GM23338 (cell line): Measurements from ENCODE around the gene KRT15. TPM values are rescaled to one million over a fixed set of nuclear protein-coding genes. Genes with fewer than 3 reads are reported as not detected.

Experiments used
- ATAC-seq: fragments of 200-7000 bp; cut with Tn5 transposase; 3 replicates; pipeline ENCODE4 v1.9.1; 2020
- DNase-seq: peaks from one replicate; pipeline ENCODE4 v3.0.0-alpha.2; 2015; ENCODE audit warnings: low spot score
- H2AFZ ChIP-seq: fragments of 200-600 bp; sonication (generic); 2 replicates; pipeline ENCODE4 v1.8.0; 2016; ENCODE audit warnings: antibody characterized with exemption, mild to moderate bottlenecking, moderate library complexity
- H3F3A ChIP-seq: fragments of 200-600 bp; sonication (generic); replicated peaks from 2 replicates; pipeline ENCODE4 v1.8.0; 2017; ENCODE audit warnings: antibody characterized with exemption, mixed run types, low read depth
- H3K27ac ChIP-seq: fragments of 200-600 bp; sonication (generic); 2 replicates; pipeline ENCODE4 v1.6.1; 2016; ENCODE audit warnings: low read depth
- H3K27me3 ChIP-seq: fragments of 200-600 bp; sonication (generic); 2 replicates; pipeline ENCODE4 v1.8.0; 2016; ENCODE audit warnings: mild to moderate bottlenecking, mixed run types, moderate library complexity; ENCODE audit not compliant: insufficient read depth
- H3K36me3 ChIP-seq: fragments of 200-600 bp; sonication (generic); 2 replicates; pipeline ENCODE4 v1.8.0; 2016; ENCODE audit warnings: mild to moderate bottlenecking; ENCODE audit not compliant: insufficient read depth
- H3K4me1 ChIP-seq: fragments of 200-600 bp; sonication (generic); 2 replicates; pipeline ENCODE4 v1.8.0; 2016; ENCODE audit warnings: mild to moderate bottlenecking, moderate library complexity; ENCODE audit not compliant: insufficient read depth
- H3K4me2 ChIP-seq: fragments of 200-600 bp; sonication (generic); 2 replicates; pipeline ENCODE4 v1.7.1; 2017; ENCODE audit warnings: mixed run types
- H3K4me3 ChIP-seq: fragments of 200-600 bp; sonication (generic); 2 replicates; pipeline ENCODE4 v1.6.1; 2016; ENCODE audit warnings: mixed run types
- H3K79me2 ChIP-seq: fragments of 200-600 bp; sonication (generic); replicated peaks from 2 replicates; pipeline ENCODE4 v1.8.0; 2017; ENCODE audit warnings: mild to moderate bottlenecking; ENCODE audit not compliant: insufficient read depth
- H3K9me2 ChIP-seq: fragments of 200-600 bp; sonication (generic); 2 replicates; pipeline ENCODE4 v1.8.0; 2017; ENCODE audit not compliant: insufficient read depth
- H4K20me1 ChIP-seq: fragments of 200-600 bp; sonication (generic); replicated peaks from 2 replicates; pipeline ENCODE4 v1.8.0; 2017; ENCODE audit warnings: mild to moderate bottlenecking; ENCODE audit not compliant: insufficient read depth
- H3K27ac Mint-ChIP-seq: 2 replicates; pipeline ENCODE4 v1.8.0; 2020; ENCODE audit warnings: inconsistent platforms, mild to moderate bottlenecking, moderate library complexity, mixed read lengths
- H3K27me3 Mint-ChIP-seq: 3 replicates; pipeline ENCODE4 v1.8.0; 2022; ENCODE audit warnings: low read depth, mild to moderate bottlenecking, moderate library complexity, mixed read lengths, inconsistent platforms; ENCODE audit not compliant: insufficient read depth, poor library complexity
- H3K36me3 Mint-ChIP-seq: 3 replicates; pipeline ENCODE4 v1.8.0; 2021; ENCODE audit warnings: low read depth, mild to moderate bottlenecking, inconsistent platforms, moderate library complexity, mixed read lengths
- H3K4me1 Mint-ChIP-seq: 3 replicates; pipeline ENCODE4 v1.8.0; 2020; ENCODE audit warnings: mild to moderate bottlenecking, inconsistent platforms, mixed read lengths
- H3K4me3 Mint-ChIP-seq: 3 replicates; pipeline ENCODE4 v1.8.0; 2021; ENCODE audit warnings: moderate library complexity, mild to moderate bottlenecking, inconsistent platforms, mixed read lengths
- H3K9me3 Mint-ChIP-seq: 3 replicates; pipeline ENCODE4 v1.8.0; 2020; ENCODE audit warnings: moderate library complexity, mild to moderate bottlenecking, inconsistent platforms, mixed read lengths
- EZH2 ChIP-seq: fragments of 200-600 bp; sonication (generic); IDR thresholded peaks from one replicate; pipeline ENCODE4 v1.8.0; 2017; ENCODE audit warnings: antibody characterized with exemption, mild to moderate bottlenecking, low read depth; ENCODE audit not compliant: unreplicated experiment
- EZH2phosphoT487 ChIP-seq: fragments of 200-600 bp; sonication (generic); IDR thresholded peaks from one replicate; pipeline ENCODE4 v1.8.1; 2018; ENCODE audit warnings: antibody characterized with exemption; ENCODE audit not compliant: unreplicated experiment
- JUNB ChIP-seq: IDR thresholded peaks from one replicate; pipeline ENCODE4 v1.6.1; 2016; ENCODE audit warnings: antibody characterized with exemption; ENCODE audit not compliant: unreplicated experiment
- NANOG ChIP-seq: IDR thresholded peaks from 2 replicates; pipeline ENCODE4 v1.6.1; 2016; ENCODE audit warnings: antibody characterized with exemption, borderline replicate concordance
- polyA plus RNA-seq: library from polyadenylated mRNA; unstranded; fragments of >200 nt; fragmentation: Nextera tagmentation; extraction: Ambion mirVana; gene quantifications from 2 replicates; pipeline ENCODE4 v1.2.1, GENCODE V29; 2016
- total RNA-seq: library from RNA; depleted of rRNA; stranded (reverse); fragments of >200 nt; shearing (Covaris generic); gene quantifications from 2 replicates; pipeline ENCODE4 v1.2.3, GENCODE V29; 2014
- TF ChIP-seq, protein P1 (sequence below): IDR thresholded peaks from one replicate; pipeline ENCODE4 v1.6.1; 2018; ENCODE audit warnings: antibody characterized with exemption; ENCODE audit not compliant: unreplicated experiment
- TF ChIP-seq, protein P2 (sequence below): fragments of 250-450 bp; sonication (Bioruptor Pico); IDR thresholded peaks from 2 replicates; pipeline ENCODE4 v1.5.0; 2020; ENCODE audit warnings: mild to moderate bottlenecking, moderate library complexity

KRT15 gene
- total and polyA plus RNA-seq, 2 experiments from 2014 or later, result 0.03 TPM; not detected in 1

DNA sequence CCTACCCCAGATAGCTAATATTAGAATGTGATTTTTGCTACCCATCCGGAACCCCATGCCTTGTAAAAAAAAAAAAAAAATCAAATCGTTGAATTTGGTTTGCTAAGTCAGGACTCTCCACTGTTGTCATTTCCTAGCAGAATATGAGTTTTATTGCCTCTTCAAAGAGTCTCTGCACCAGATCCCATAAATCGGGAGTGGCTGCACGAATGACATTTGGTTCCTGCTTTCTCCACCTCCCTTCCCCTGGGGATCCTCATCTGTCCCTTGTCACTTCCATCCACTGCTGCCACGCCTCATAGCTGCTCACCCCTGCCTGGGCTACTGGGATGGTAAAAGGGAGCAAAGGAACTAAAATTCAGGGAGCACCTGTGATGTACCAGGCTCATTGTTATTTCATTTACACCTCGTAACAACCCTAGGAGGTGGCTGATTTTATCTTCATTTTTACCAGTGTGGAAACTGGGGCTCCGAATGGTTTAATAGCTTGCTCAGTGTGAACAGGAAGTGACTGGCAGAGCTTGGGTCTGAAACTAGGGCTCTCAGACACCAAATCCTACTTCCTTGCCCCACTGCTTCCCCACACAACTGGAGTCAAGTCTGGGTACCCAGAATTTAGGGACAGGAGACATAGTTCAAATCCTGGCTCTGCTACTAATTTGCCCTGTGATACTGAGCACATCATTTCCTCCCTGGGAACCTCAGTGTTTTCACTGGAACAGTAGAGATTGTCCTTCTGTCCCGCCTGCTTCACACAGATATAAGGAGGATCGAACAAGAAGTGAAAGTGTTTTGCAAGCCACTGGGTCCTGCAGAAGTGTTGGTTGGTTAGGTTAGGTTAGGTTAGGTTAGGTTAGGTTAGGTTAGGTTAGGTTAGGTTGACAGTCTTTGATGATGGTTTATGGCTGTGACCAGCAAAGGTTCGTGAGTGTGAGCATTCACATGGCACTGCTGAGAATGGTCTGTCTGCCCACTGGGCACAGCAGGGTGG is 28.4 kb downstream of the KRT15 start:
- H4K20me1 ChIP-seq, result no peaks in the 10 kb centered on the region
- Mint-ChIP-seq H3K27me3 (peaks cover 23% of the 10 kb centered on the region), H3K9me3 (no peaks in the 10 kb centered on the region), H3K27ac (no peak overlapping the region), H3K4me3 (no peak overlapping the region), H3K4me1 (no peaks in the 10 kb centered on the region), H3K36me3 (no peaks in the 10 kb centered on the region)
- H3K9me2 ChIP-seq, result no peaks in the 10 kb centered on the region; the same call in 1 of the 2 replicates
- H3K27ac ChIP-seq, result no peak overlapping the region
- no peak overlapping the region for H3K4me2 ChIP-seq
- no peak for DNase-seq
- no peaks in the 10 kb centered on the region for H3F3A ChIP-seq
- no peaks in the 10 kb centered on the region for H3K27me3 ChIP-seq
- no peaks in the 10 kb centered on the region for H3K36me3 ChIP-seq
- ATAC-seq, result no peak
- TF ChIP-seq, protein P1, sequence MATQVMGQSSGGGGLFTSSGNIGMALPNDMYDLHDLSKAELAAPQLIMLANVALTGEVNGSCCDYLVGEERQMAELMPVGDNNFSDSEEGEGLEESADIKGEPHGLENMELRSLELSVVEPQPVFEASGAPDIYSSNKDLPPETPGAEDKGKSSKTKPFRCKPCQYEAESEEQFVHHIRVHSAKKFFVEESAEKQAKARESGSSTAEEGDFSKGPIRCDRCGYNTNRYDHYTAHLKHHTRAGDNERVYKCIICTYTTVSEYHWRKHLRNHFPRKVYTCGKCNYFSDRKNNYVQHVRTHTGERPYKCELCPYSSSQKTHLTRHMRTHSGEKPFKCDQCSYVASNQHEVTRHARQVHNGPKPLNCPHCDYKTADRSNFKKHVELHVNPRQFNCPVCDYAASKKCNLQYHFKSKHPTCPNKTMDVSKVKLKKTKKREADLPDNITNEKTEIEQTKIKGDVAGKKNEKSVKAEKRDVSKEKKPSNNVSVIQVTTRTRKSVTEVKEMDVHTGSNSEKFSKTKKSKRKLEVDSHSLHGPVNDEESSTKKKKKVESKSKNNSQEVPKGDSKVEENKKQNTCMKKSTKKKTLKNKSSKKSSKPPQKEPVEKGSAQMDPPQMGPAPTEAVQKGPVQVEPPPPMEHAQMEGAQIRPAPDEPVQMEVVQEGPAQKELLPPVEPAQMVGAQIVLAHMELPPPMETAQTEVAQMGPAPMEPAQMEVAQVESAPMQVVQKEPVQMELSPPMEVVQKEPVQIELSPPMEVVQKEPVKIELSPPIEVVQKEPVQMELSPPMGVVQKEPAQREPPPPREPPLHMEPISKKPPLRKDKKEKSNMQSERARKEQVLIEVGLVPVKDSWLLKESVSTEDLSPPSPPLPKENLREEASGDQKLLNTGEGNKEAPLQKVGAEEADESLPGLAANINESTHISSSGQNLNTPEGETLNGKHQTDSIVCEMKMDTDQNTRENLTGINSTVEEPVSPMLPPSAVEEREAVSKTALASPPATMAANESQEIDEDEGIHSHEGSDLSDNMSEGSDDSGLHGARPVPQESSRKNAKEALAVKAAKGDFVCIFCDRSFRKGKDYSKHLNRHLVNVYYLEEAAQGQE, result no peak
- no peaks in the 10 kb centered on the region for H3K4me1 ChIP-seq
- no peak overlapping the region for H3K4me3 ChIP-seq
- H3K79me2 ChIP-seq, result no peaks in the 10 kb centered on the region
- no peak overlapping the region for H2AFZ ChIP-seq

GRCh38 chr17:41489531-41489930 is 29.2 kb downstream of the KRT15 start, which contains the start of gene KRT36:
KRT36 (minus strand) TSS chr17:41489910; CDS start chr17:41489864, 46 bp downstream.
- Mint-ChIP-seq H3K4me3 (no peak within 1 kb of the TSS), H3K27me3 (peaks cover 26% of the 10 kb centered on the region), H3K9me3 (no peaks in the 10 kb centered on the region), H3K27ac (no peak within 1 kb of the TSS), H3K36me3 (no peaks in the 10 kb centered on the region), H3K4me1 (no peaks in the 10 kb centered on the region)
- Histone ChIP-seq H3K79me2 (no peaks in the 10 kb centered on the region), H3K4me2 (no peak within 1 kb of the TSS), H3K4me3 (no peak within 1 kb of the TSS), H3K9me2 (no peaks in the 10 kb centered on the region; the same call in 1 of the 2 replicates), H2AFZ (no peak within 1 kb of the TSS), H3K4me1 (no peaks in the 10 kb centered on the region), H3K27ac (no peak within 1 kb of the TSS), H3K27me3 (no peaks in the 10 kb centered on the region), H3F3A (no peaks in the 10 kb centered on the region), H4K20me1 (no peaks in the 10 kb centered on the region), H3K36me3 (no peaks in the 10 kb centered on the region)
- no peak for ATAC-seq
- DNase-seq, result no peak
- TF ChIP-seq JUNB (no peak), EZH2phosphoT487 (no peak), EZH2 (no peak), NANOG (no peak)
- TF ChIP-seq, protein P2, sequence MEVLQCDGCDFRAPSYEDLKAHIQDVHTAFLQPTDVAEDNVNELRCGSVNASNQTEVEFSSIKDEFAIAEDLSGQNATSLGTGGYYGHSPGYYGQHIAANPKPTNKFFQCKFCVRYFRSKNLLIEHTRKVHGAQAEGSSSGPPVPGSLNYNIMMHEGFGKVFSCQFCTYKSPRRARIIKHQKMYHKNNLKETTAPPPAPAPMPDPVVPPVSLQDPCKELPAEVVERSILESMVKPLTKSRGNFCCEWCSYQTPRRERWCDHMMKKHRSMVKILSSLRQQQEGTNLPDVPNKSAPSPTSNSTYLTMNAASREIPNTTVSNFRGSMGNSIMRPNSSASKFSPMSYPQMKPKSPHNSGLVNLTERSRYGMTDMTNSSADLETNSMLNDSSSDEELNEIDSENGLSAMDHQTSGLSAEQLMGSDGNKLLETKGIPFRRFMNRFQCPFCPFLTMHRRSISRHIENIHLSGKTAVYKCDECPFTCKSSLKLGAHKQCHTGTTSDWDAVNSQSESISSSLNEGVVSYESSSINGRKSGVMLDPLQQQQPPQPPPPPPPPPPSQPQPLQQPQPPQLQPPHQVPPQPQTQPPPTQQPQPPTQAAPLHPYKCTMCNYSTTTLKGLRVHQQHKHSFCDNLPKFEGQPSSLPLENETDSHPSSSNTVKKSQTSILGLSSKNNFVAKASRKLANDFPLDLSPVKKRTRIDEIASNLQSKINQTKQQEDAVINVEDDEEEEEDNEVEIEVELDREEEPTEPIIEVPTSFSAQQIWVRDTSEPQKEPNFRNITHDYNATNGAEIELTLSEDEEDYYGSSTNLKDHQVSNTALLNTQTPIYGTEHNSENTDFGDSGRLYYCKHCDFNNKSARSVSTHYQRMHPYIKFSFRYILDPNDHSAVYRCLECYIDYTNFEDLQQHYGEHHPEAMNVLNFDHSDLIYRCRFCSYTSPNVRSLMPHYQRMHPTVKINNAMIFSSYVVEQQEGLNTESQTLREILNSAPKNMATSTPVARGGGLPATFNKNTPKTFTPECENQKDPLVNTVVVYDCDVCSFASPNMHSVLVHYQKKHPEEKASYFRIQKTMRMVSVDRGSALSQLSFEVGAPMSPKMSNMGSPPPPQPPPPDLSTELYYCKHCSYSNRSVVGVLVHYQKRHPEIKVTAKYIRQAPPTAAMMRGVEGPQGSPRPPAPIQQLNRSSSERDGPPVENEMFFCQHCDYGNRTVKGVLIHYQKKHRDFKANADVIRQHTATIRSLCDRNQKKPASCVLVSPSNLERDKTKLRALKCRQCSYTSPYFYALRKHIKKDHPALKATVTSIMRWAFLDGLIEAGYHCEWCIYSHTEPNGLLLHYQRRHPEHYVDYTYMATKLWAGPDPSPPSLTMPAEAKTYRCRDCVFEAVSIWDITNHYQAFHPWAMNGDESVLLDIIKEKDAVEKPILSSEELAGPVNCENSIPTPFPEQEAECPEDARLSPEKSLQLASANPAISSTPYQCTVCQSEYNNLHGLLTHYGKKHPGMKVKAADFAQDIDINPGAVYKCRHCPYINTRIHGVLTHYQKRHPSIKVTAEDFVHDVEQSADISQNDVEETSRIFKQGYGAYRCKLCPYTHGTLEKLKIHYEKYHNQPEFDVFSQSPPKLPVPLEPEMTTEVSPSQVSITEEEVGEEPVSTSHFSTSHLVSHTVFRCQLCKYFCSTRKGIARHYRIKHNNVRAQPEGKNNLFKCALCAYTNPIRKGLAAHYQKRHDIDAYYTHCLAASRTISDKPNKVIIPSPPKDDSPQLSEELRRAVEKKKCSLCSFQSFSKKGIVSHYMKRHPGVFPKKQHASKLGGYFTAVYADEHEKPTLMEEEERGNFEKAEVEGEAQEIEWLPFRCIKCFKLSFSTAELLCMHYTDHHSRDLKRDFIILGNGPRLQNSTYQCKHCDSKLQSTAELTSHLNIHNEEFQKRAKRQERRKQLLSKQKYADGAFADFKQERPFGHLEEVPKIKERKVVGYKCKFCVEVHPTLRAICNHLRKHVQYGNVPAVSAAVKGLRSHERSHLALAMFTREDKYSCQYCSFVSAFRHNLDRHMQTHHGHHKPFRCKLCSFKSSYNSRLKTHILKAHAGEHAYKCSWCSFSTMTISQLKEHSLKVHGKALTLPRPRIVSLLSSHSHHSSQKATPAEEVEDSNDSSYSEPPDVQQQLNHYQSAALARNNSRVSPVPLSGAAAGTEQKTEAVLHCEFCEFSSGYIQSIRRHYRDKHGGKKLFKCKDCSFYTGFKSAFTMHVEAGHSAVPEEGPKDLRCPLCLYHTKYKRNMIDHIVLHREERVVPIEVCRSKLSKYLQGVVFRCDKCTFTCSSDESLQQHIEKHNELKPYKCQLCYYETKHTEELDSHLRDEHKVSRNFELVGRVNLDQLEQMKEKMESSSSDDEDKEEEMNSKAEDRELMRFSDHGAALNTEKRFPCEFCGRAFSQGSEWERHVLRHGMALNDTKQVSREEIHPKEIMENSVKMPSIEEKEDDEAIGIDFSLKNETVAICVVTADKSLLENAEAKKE (CRISPR knock-in tag), result no peak
- TF ChIP-seq, protein P1, result no peak
